ELF-1 (cell line): Measurements from ENCODE around the gene PPT1.
A peak's percentile ranks its signal among the peaks of the same experiment; 100 is the strongest.

Experiments
- DNase-seq: peaks from one replicate; pipeline ENCODE4 v3.0.0-alpha.2; 2016; ENCODE audit warnings: low read depth, low spot score

Gene PPT1

GRCh38 chr1:40096977-40097782 is at the start of gene PPT1:
PPT1 (minus strand) TSS chr1:40097252; CDS start chr1:40097238, 14 bp downstream.
- DNase-seq: peak; percentile 85

- DNase-seq: peak; percentile 84
Measured at GRCh38 chr1:40143891-40144575, 47.0 kb upstream of the PPT1 start.

GRCh38 chr1:40141878-40142535 is 45.0 kb upstream of the PPT1 start:
- no peak for DNase-seq

DNA sequence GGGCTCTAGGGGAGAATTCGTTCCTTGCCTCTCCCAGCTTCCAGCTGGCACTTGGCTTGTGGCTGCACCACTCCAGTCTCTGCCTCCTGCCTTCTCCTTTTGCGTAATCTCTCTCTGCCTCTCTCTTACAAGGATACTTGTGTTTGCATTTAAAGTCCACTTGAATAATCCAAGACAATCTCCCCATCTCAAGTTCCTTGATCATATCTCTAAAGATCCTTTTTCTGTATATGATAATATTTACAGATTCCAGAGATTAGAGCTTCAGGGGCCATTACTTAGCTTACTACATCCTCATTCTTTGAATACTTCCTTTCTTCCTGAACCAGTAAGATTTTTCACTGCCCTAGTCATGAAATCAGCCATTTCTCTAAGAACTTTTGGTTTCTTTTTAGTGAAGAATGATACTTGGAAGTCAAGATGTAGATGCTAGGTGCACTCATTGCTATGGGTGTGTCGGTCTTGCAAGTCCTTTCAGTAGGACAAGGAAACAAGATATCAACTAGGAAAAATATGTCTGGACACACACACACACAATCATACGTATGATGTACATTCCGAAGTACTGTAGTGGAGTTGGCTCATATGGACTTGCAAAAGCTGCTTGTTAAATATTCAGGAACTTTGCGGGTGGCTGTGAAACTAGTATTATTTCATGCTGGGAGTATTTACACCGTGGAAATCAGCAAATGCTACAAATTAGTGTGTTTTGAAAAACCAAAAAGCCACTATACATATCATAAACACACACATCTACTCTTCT is 43.3 kb upstream of the PPT1 start:
- DNase-seq: no peak

GRCh38 chr1:40133839-40134238 is 36.8 kb upstream of the PPT1 start:
- no peak for DNase-seq

DNA sequence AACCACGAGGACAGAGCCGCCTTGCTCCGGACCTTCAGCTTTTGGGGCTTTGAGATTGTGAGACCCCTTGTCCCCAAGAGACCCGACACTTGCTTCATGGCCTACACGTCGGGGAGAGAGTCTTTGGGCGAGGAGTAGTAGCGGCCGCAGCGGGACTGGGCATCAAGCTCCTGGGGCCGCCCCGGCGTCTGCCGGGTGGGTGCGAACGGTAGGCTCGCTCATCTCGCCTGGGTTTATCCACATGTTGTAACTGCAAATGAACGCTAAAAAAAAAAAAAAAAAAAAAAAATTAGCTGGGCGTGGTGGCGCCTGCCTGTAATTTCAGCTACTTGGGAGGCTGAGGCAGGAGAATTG is 36.2 kb upstream of the PPT1 start:
- DNase-seq: no peak

DNA sequence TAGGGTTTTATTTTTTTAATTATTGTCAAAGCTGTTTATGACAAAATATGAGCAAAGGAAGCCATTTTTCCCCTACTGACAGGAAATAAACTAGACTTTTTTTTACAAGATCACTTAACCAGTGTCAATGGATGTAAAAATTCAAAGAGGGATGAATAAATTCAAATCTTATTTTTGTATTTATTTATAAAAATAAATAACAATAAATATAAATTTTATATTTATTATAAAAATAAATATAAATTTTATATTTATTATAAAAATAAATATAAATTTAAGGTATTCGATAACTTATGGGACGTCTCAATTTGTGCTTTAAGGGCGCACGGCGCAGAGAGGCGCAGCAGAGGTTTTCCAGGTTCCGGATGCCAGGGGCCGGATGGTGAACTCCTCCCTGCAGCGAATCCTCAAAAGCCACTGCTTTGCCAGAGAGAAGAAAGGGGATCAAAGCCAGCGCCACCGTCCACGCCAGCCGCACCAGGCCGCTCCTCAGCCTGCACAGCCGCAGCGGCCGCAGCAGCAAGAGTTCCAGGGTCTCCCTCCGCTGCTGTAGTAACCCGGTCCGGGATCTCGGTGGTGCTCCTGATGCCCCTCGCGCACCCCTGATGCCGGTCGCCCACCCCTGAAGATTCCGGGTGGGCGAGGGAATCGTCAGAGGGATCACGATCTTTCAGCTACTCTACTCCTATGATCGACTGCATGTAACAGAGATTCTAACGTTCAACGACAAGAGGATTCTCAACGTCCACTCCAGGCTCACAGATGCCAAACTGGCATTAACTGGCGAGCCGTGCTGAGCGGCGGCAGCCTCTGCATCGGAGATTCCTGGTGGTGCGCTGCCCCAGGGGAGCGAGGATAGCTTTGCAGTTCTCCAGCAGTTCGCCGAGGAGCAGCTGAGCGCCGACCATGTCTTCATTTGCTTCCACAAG is 35.6 kb upstream of the PPT1 start:
- DNase-seq: peak; percentile 67

- DNase-seq: no peak
Measured at GRCh38 chr1:40130892-40131291, 33.8 kb upstream of the PPT1 start.

- DNase-seq: no peak
Measured at GRCh38 chr1:40122855-40123254, 25.8 kb upstream of the PPT1 start.

DNA sequence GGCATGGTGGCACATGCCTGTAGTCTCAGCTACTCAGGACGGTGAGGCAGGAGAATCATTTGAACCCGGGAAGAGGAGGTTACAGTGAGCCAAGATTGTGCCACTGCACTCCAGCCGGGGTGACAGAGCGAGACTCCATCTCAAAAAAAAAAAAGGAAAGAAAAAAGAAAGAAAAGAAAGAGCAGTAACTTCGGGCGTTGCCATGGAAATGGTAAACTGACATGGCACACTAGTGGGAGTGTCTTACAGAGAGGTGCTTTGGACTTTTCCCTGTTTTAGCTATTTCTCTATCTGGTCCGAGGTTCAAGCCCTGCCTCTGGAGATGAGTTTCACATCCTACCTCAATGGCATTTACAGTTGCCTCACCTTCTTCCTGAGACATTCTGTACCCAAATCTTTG is 23.1 kb upstream of the PPT1 start:
- DNase-seq: no peak

DNA sequence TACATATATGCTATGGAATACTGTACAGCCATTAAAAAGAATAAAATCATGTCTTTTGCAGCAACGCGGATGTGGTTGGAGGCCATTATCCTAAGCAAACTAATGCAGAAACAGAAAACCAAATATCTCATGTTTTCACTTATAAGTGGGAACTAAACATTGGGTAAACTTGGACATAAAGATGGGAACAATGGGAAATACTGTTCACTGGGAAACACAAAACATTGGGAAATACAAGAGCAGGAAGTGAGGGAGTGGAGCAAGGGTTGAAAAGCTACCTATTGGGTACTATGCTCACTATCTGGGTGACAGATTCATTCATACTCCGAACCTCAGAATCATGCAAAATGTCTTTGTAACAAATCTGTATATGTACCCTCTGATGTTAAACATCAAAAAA is 17.3 kb upstream of the PPT1 start:
- no peak for DNase-seq

GRCh38 chr1:40110389-40110788 is 13.3 kb upstream of the PPT1 start:
- DNase-seq: no peak

- peak; percentile 47 for DNase-seq
Measured at GRCh38 chr1:40107290-40107959, 10.4 kb upstream of the PPT1 start.

- no peak for DNase-seq
Measured at GRCh38 chr1:40105028-40105427, 8.0 kb upstream of the PPT1 start.

DNA sequence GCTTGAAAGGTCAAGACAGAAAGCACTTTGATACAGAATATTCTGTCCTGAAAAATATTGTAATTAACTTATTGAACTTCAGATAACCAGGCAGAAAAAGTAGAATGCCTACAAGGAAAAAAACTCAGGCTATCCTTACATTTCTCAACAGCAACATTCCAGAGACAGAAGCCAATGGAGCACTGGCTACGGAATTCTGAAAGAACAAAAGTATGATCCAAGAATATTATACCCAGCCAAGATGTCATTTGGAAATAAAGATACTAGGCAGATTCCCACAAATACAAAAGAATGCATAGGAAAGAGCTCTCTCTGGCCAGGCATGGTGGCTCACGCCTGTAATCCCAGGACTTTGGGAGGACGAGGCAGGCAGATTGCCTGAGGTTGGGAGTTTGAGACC is 5.8 kb upstream of the PPT1 start:
- DNase-seq: no peak

GRCh38 chr1:40102038-40102437 is 5.0 kb upstream of the PPT1 start:
- DNase-seq: no peak

DNA sequence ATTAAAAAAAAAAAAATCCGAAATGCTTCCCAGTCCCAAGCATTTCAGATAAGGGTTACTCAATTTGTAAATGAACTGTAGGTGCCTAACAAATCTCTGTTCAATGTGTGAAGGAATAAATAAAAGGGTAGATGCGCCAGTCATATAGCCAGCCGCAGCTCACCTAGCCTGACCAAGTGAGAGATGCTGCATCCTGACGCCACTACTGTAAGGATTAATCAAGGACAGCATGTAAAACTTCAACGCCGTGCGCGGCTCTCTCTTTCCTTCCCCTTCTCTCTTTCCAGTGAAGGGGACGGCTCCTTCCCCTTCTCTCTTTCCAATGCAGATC is 441 bp downstream of the PPT1 start:
- DNase-seq: no peak

GRCh38 chr1:40095806-40096205 is 1.2 kb downstream of the PPT1 start:
- no peak for DNase-seq

GRCh38 chr1:40094466-40095110 is 2.5 kb downstream of the PPT1 start:
- peak; percentile 51 for DNase-seq
